ENCODE data around the gene STK17A. TPM values are rescaled to one million over a fixed set of nuclear protein-coding genes. Genes with fewer than 3 reads are reported as not detected.
A peak's percentile ranks its signal among the peaks of the same experiment; 100 is the strongest.
"Not testable (repeated sequence)": the region's sequence is repeated elsewhere in the genome, so short reads cannot be mapped to it uniquely, and the experiment has no call there.

Gene STK17A
- total and polyA plus RNA-seq, 8 donors: 25.9 to 38.4 (median 32.8) TPM

DNA sequence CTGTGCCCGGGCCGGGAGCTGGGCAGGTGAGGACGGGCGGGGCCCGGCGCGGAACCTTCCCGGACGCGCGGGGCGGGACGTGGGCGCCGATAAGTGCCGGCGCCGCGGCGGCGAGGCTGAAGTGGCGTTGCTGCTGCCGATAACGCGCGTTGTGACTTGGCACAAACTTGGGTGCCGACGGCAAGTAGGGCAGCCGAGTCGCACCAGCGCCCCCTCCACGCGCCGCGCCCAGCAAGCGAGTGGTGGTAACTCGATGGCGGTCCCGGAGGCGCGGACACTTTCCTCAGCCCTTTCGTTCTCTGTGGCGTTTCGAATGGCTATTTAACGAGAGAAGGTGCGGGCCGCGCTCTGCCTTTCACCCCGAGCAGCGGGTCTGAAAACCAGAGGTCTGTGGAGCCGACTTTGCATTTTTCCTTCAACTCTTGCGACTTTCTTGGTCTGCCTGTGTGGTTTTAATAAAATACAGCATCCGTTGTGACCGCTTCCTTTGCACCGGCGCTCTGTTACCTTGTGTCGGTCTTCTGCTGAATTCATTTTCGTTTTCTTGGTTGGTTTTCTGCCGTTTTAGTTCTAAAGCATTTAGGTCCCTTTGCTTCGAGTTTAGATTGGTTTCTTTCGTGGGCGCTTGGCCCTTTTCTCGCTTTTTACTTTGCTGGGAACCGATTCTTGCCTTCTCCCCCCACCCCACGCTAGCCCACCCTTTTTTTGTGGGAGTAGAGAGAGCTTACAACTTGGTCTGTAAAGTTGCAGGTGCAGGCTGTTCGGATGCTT is 701 bp downstream of the STK17A start:
- ATAC-seq: peak; percentile 44
- H3K27ac ChIP-seq: peak overlapping the region; percentile 91 to 92
- H3K4me3 ChIP-seq: peak overlapping the region; percentile 86 to 90
- TF ChIP-seq, protein P1, sequence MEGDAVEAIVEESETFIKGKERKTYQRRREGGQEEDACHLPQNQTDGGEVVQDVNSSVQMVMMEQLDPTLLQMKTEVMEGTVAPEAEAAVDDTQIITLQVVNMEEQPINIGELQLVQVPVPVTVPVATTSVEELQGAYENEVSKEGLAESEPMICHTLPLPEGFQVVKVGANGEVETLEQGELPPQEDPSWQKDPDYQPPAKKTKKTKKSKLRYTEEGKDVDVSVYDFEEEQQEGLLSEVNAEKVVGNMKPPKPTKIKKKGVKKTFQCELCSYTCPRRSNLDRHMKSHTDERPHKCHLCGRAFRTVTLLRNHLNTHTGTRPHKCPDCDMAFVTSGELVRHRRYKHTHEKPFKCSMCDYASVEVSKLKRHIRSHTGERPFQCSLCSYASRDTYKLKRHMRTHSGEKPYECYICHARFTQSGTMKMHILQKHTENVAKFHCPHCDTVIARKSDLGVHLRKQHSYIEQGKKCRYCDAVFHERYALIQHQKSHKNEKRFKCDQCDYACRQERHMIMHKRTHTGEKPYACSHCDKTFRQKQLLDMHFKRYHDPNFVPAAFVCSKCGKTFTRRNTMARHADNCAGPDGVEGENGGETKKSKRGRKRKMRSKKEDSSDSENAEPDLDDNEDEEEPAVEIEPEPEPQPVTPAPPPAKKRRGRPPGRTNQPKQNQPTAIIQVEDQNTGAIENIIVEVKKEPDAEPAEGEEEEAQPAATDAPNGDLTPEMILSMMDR (IDR thresholded peaks at IDR 0.05): no peak
- no peaks in the 10 kb centered on the region for H3K36me3 ChIP-seq
- H3K9me3 ChIP-seq: no peaks in the 10 kb centered on the region
- H3K27me3 ChIP-seq: peaks cover 7 to 13% of the 10 kb centered on the region in 2 donors
- intact Hi-C loops (cut with DNase I): loop anchor here in 1 of 2 donors (2.0 to 10.0 kb wide), 2 partner anchors 115 to 261 kb away; no protein-coding TSS in a partner anchor
- H3K4me1 ChIP-seq: peaks cover 4 to 37% of the 10 kb centered on the region in 2 donors
- peak; percentile 52 to 94 (median 74) for DNase-seq

DNA sequence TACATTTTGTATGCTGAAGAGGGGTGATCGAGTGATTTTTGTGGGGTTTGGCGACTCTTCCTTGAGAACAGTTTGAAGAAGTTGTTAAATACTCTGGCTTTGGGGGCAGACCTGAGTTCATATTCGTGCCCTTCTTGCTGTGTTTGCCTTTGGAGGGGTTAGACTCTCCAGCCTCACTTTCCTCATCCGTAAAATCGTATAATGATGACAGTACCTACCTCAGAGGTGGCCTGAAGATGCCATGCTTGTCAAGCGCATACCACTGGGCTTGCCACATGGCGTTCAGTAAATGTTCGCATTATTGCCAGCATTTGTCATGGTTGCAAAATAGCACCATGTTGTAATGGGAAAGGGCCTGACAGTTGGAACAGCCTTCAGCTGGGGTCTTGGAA is 1.3 kb downstream of the STK17A start:
- H3K36me3 ChIP-seq: no peaks in the 10 kb centered on the region
- ATAC-seq (peak; percentile 8), DNase-seq (peak in 2 of 4 donors; percentile 28 to 52)
- intact Hi-C loops (cut with DNase I): loop anchor here in 1 of 2 donors (10.0 kb wide), 1 partner anchor 261 kb away; no protein-coding TSS in a partner anchor
- H3K4me1 ChIP-seq: peaks cover 4 to 43% of the 10 kb centered on the region in 2 donors
- no peaks in the 10 kb centered on the region for H3K9me3 ChIP-seq
- TF ChIP-seq, protein P1 (IDR thresholded peaks at IDR 0.05): no peak
- peak overlapping the region; percentile 91 to 92 for H3K27ac ChIP-seq
- H3K4me3 ChIP-seq: peak overlapping the region; percentile 86 to 90
- H3K27me3 ChIP-seq: peaks cover 7 to 13% of the 10 kb centered on the region in 2 donors

DNA sequence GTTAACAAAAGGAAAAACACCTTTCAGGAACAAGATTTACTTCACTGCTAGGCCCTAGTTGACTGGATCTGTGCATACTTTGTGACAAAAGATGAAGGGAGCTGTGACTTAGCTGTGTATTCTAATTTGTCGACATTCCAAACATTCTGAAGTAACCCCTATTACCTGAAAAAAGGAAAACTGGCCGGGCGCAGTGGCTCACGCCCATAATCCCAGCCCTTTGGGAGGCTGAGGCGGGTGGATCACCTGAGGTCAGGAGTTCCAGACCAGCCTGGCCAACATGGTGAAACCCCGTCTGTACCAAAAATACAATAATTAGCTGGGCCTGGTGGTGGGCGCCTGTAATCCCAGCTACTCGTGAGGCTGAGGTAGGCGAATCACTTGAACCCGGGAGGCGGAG is 1.8 kb downstream of the STK17A start:
- peak overlapping the region; percentile 86 to 90 for H3K4me3 ChIP-seq
- intact Hi-C loops (cut with DNase I): loop anchor here in 1 of 2 donors (10.0 kb wide), 1 partner anchor 260 kb away; no protein-coding TSS in a partner anchor
- H3K27ac ChIP-seq: peak overlapping the region; percentile 91 to 92
- not testable (repeated sequence) for H3K9me3 ChIP-seq, ATAC-seq, H3K36me3 ChIP-seq, DNase-seq
- peaks cover 4 to 47% of the 10 kb centered on the region in 2 donors for H3K4me1 ChIP-seq
- peaks cover 7 to 12% of the 10 kb centered on the region in 2 donors for H3K27me3 ChIP-seq

DNA sequence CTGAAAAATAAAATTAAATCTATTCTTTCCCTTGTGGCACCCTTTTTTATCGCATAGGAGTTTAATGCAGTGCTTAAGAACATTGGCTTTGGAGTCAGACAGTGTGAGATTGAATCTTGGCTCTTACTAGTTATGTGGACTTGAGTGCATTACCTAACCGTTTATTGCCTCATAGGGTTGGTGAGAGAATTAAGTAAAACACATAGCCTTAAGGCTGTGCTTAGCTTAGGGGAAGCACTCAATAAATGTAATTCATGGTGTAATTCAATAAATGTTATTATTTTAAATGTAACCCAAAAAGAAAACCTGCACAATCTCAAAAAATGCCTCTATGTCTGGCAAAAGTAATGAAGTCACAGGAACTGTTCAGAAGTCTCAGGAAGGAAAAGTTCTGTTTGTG is 2.7 kb downstream of the STK17A start:
- Histone ChIP-seq H3K9me3 (no peaks in the 10 kb centered on the region), H3K4me3 (peak overlapping the region in 1 of 2 donors; percentile 86), H3K27me3 (peaks cover 7 to 8% of the 10 kb centered on the region in 2 donors), H3K27ac (peak overlapping the region; percentile 2 to 92), H3K36me3 (no peaks in the 10 kb centered on the region), H3K4me1 (peaks cover 4 to 54% of the 10 kb centered on the region in 2 donors)
- peak in 1 of 4 donors; percentile 36 for DNase-seq
- TF ChIP-seq, protein P1 (IDR thresholded peaks at IDR 0.05): no peak
- peak; percentile 27 for ATAC-seq
- intact Hi-C loops (cut with DNase I): loop anchor here in 1 of 2 donors (10.0 kb wide), 1 partner anchor 259 kb away; no protein-coding TSS in a partner anchor

DNA sequence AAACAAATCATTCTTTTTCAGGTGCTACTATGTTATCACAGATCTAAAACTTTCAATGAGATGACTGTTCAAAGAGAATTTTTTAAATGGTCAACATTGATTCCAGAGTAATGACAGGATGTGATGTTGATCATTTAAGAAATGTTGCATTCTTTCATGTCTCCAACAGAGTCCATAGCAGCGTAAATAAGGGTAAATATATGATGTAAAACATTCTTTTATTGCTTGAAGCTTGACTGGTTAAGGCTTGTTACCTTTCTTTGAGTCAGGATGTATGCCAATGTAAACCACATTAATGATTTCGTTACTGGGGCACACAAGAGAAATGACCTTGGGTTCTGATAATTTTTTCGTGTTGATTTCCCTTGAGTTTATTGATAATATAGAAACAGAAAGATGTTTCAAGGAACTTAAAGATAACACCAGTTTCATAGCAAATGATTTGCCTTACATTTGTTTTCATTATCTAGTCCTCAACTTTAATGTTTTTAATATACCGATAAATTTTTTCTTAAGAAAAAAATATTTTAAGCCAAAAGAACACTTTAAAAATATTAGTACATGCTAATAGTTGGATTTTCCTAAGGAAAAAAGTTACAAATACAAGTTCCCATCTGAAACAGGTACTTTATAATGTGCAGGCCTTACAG is 3.5 kb downstream of the STK17A start:
- DNase-seq (peak in 1 of 4 donors; percentile 18), ATAC-seq (no peak)
- intact Hi-C loops (cut with DNase I): loop anchor here in 1 of 2 donors (10.0 kb wide), 1 partner anchor 258 kb away; no protein-coding TSS in a partner anchor
- peak overlapping the region; percentile 2 to 92 for H3K27ac ChIP-seq
- peaks cover 4 to 61% of the 10 kb centered on the region in 2 donors for H3K4me1 ChIP-seq
- peak overlapping the region in 1 of 2 donors; percentile 86 for H3K4me3 ChIP-seq
- no peaks in the 10 kb centered on the region for H3K9me3 ChIP-seq
- peaks cover 1 to 6% of the 10 kb centered on the region in 2 donors for H3K27me3 ChIP-seq
- H3K36me3 ChIP-seq: no peaks in the 10 kb centered on the region
- TF ChIP-seq, protein P1 (IDR thresholded peaks at IDR 0.05): no peak

Measured in left lung (tissue), 10 donors.